Coronary artery (tissue), 2 donors: ENCODE data around the gene CMYA5.

ENCODE experiments used
- DNase-seq: peaks from one replicate; pipeline ENCODE4 v3.0.0-alpha.2; 2017; ENCODE audit warnings: low spot score
- H3K27ac ChIP-seq, 2 donors: fragments of 200-600 bp; sonication (generic); one replicate each; pipeline ENCODE4 v1.5.1; 2016 to 2019
- H3K4me3 ChIP-seq: fragments of 200-600 bp; sonication (generic); 2 replicates; pipeline ENCODE4 v1.5.1; 2016; ENCODE audit warnings: mild to moderate bottlenecking, moderate library complexity
- CTCF ChIP-seq: fragments of 200-600 bp; sonication (generic); IDR thresholded peaks from one replicate; pipeline ENCODE4 v1.5.1; 2019; ENCODE audit warnings: antibody characterized with exemption

Gene CMYA5

DNA sequence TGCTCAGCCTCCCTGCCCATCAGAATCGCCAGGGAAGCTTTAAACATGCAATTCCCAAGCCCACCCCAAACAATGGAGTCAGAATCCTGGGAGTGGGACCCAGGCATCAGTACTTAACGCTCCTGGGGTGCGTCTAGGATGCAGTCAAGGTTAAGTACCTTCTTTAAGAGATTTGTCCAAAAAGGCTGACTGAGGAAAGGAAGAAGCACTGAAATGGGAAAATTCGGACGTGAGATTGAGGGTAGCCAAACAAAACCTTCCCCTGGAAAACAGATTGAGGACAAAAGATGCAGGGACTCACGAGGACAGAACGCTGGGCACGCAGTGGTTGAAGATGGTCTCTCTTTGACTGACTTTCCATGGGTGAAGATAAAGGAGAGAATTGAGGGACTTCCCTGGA lies 157.9 kb downstream of the CMYA5 start:
- TF ChIP-seq CTCF = no peak
- DNase-seq = peak; percentile 5
- Histone ChIP-seq H3K4me3 (no peak overlapping the region), H3K27ac (no peak overlapping the region)

- peak; percentile 46 for DNase-seq
- no peak overlapping the region for H3K4me3 ChIP-seq
- TF ChIP-seq CTCF = no peak
- H3K27ac ChIP-seq = no peak overlapping the region
Measured at GRCh38 chr5:79849061-79849460, 159.4 kb downstream of the CMYA5 start.
